Heart right ventricle (tissue), 16 donors: ENCODE data around the gene HYAL1. TPM values are rescaled to one million over a fixed set of nuclear protein-coding genes. Genes with fewer than 3 reads are reported as not detected.
A peak's percentile ranks its signal among the peaks of the same experiment; 100 is the strongest.
"Not testable (repeated sequence)": the region's sequence is repeated elsewhere in the genome, so short reads cannot be mapped to it uniquely, and the experiment has no call there.

ENCODE experiments used
- ATAC-seq, 8 donors: fragments of 200-7000 bp; cut with Tn5 transposase; one replicate each; pipeline ENCODE4 v1.9.1; 2020; ENCODE audit warnings: mild to moderate bottlenecking in 8 of 8, moderate library complexity in 8 of 8, moderate number of reproducible peaks in 1 of 8
- DNase-seq, 2 donors: peaks; one replicate each; pipeline ENCODE4 v3.0.0-alpha.2; 2020
- H3K27ac ChIP-seq, 10 donors: fragments of 200-600 bp; sonication (generic) in 2 of 10; one replicate each; pipeline versions ENCODE4 v1.5.0 to v1.8.0; 2020 to 2022; ENCODE audit warnings: mild to moderate bottlenecking in 3 of 10
- H3K27me3 ChIP-seq, 7 donors: fragments of 200-600 bp; one replicate each; pipeline ENCODE4 v1.8.0; 2021 to 2022; ENCODE audit warnings: mild to moderate bottlenecking in 2 of 7
- H3K36me3 ChIP-seq, 9 donors: fragments of 200-600 bp; sonication (generic) in 1 of 9; one replicate each; pipeline versions ENCODE4 v1.5.0 to v1.8.0; 2020 to 2022; ENCODE audit warnings: mild to moderate bottlenecking in 2 of 9
- H3K4me1 ChIP-seq, 9 donors: fragments of 200-600 bp; sonication (generic) in 1 of 9; one replicate each; pipeline versions ENCODE4 v1.5.0 to v1.8.0; 2020 to 2022; ENCODE audit warnings: mild to moderate bottlenecking in 4 of 9
- H3K4me3 ChIP-seq, 10 donors: fragments of 200-600 bp; sonication (generic) in 2 of 10; one replicate each; pipeline versions ENCODE4 v1.5.0 to v1.8.0; 2020 to 2022; ENCODE audit warnings: mild to moderate bottlenecking in 7 of 10, moderate library complexity in 2 of 10
- H3K9me3 ChIP-seq, 11 donors: fragments of 200-600 bp in 10 of 11; sonication (generic) in 2 of 11; one replicate each; pipeline versions ENCODE4 v1.5.0 to v1.8.0; 2013 to 2022; ENCODE audit warnings: mild to moderate bottlenecking in 2 of 11, control low read depth in 1 of 11, moderate library complexity in 1 of 11
- CTCF ChIP-seq, 9 donors: fragments of 200-600 bp; sonication (generic) in 2 of 9; IDR thresholded peaks; one replicate each; pipeline versions ENCODE4 v1.5.0 to v1.8.0; 2021 to 2022; ENCODE audit warnings: antibody characterized with exemption in 9 of 9, mild to moderate bottlenecking in 5 of 9, moderate library complexity in 1 of 9
- WGBS, 2 donors: extraction: QIAGEN DNeasy Blood & Tissue Kit; methylation state at CpG; one replicate each; pipeline ENCODE4 v1.1.7; 2013; ENCODE audit warnings: inconsistent platforms in 1 of 2; 5-methylcytosine and 5-hydroxymethylcytosine counted together
- intact Hi-C, 10 donors: fragments of 100-400 bp; cut with DNase I; formaldehyde crosslinking; loops; one replicate each; pipeline versions ENCODE4 v1.11.1 to v1.14.2; 2022
- polyA plus RNA-seq, 2 donors: library from polyadenylated mRNA; stranded (reverse); fragments of 200-250 nt; gene quantifications; one replicate each; pipeline ENCODE4 v1.2.3, GENCODE V29; 2013
- total RNA-seq, 10 donors: library from RNA; stranded (reverse); fragmentation: NEBNext Ultra II Directional in 3 of 10; extraction: Animal tissue kit (Norgen Biotek cat#: 25700) in 3 of 10; gene quantifications; one replicate each; pipeline versions ENCODE4 v1.2.1 to v1.2.4, GENCODE V29; 2021 to 2023
- donor health status: Arrhythmogenic right ventricular cardiomyopathy.
- donor health status: ischemic (EF 13 %, LVEDD 7.1; RV severe dilation, severe dysfunction).
- donor health status: healthy with polysubstance abuse.
- donor health status: DM: no; HTN: yes; CAD: no.
- donor health status: DM: no; HTN: no; CAD: no.
- donor health status: ischemic (EF 25% LVEDD 6.9; RV normal size, moderate dysfunction).
- donor health status: ischemic (EF 25% LVEDD 5.7; RV mildly dilated, moderate dysfunction).
- donor health status: healthy.
- donor health status: DM: yes; HTN: yes; CAD: no.
- donor health status: Ischemic cardiomyopathy.
- donor health status: ischemic (EF 35%, LVEDD 5.7; RV mildly dilated, moderate dysfunction).
- donor health status: nonischemic (EF 11% LVEDD 7.7; RV severe dilation, severe dysfunction).
- donor health status: DM: yes; HTN: yes; CAD: no.
- donor health status: PGD.
- donor health status: ischemic (EF 29% LVEDD 5.4; RV normal size, mild dysfunction).
- donor health status: nonischemic (EF 23%, LVEDD 6.1; RV moderate dilation, normal function).

Gene HYAL1
- total and polyA plus RNA-seq, 12 donors, result 41.0 to 120 (median 66.7) TPM

DNA sequence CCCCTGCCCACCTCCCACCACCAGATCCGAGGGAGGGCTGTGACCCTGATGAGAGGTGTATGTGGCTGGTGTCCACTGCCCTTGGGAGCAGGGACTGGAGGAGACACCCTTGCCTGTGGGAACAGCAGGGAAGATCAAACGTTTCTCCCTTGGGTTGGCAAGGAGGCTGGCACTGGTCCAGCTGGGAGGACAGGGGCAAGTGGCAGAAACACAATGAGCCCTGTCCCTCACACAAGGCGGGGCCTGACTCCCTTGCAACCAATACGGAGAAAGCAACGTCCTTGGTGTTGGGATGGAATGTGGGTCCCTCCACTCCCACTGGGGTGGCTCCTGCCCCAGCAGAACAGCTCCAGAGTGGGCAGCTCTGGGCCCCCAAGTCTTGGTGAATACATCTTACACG is 13.9 kb upstream of the HYAL1 start:
- Histone ChIP-seq H3K4me3 (peak overlapping the region in 2 of 10 donors; percentile 5 to 74), H3K4me1 (peaks cover 17 to 59% (median 49%) of the 10 kb centered on the region in 9 donors), H3K9me3 (no peaks in the 10 kb centered on the region), H3K36me3 (peaks cover 0 to 58% (median 33%) of the 10 kb centered on the region in 9 donors), H3K27ac (peak overlapping the region in 7 of 10 donors; percentile 28 to 99 (median 52)), H3K27me3 (no peaks in the 10 kb centered on the region)
- no peak for ATAC-seq
- DNase-seq, result no peak
- intact Hi-C loops, result no loop called here
- TF ChIP-seq CTCF (IDR thresholded peaks at IDR 0.05), result no peak
- 56 to 58% methylated on average over 6 of the region's 6 CpGs for WGBS, 2 donors

DNA sequence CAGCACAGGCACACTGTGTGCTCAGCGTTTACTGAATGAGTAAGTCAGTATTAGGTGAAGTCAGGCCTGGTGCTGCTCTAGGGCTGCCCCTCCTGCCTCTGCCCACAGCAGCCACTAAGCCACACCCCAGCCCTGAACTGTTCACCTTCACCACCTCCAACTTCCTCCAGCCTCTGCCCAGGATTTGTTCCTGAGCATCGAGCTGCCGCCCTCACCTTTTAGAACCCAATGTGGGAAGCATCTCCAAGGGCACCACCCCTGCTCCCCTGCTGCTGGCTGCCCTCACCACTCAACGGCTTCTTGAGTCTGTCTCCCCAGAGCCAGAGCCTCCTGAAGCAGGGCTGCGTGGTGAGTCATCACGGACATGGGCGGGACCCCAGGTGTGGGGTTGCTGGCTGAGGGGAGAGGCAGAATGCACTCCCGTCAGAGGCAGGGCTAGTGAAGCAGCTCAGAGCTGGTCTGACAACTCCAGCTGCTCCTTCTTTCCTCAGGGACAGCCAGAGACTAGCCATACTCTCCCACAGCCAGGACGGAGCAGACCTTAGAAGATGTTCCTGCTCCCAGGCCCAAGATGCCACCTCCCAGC is 13.4 kb upstream of the HYAL1 start:
- Histone ChIP-seq H3K9me3 (no peaks in the 10 kb centered on the region), H3K4me1 (peaks cover 13 to 53% (median 43%) of the 10 kb centered on the region in 9 donors), H3K36me3 (peaks cover 0 to 58% (median 33%) of the 10 kb centered on the region in 9 donors), H3K27ac (peak overlapping the region in 7 of 10 donors; percentile 27 to 99 (median 45)), H3K27me3 (no peaks in the 10 kb centered on the region), H3K4me3 (peak overlapping the region in 1 of 10 donors; percentile 5)
- TF ChIP-seq CTCF (IDR thresholded peaks at IDR 0.05), result no peak
- no peak for DNase-seq
- WGBS, 2 donors, result 70 to 72% methylated on average over 9 of the region's 9 CpGs
- intact Hi-C loops, result no loop called here
- ATAC-seq, result no peak

DNA sequence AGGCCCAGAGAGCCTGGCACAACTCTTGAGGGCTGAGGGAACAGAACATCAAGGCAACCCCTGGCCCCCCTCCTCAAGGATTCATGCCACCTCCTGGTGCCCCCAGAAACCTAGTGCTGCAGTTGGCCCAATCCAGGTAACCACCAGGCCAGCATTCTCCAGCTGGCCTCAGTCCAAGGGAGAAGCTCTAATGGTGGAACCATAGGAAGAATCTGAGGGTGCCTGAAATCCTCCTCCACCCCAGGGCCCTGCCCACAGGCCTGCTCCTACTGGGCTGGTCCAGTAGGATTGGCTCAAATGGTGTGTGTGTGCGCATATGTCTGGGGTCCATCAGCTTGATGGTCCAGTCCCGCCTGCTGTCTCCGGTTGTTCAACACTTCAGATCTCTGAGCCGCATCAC is 11.4 kb upstream of the HYAL1 start:
- Histone ChIP-seq H3K27me3 (no peaks in the 10 kb centered on the region), H3K4me1 (peaks cover 8 to 44% (median 31%) of the 10 kb centered on the region in 9 donors), H3K9me3 (no peaks in the 10 kb centered on the region), H3K36me3 (peaks cover 0 to 54% (median 33%) of the 10 kb centered on the region in 9 donors), H3K4me3 (no peak overlapping the region), H3K27ac (peak overlapping the region in 2 of 10 donors; percentile 4 to 44)
- no peak for DNase-seq
- no peak for TF ChIP-seq CTCF (IDR thresholded peaks at IDR 0.05)
- intact Hi-C loops, result no loop called here
- ATAC-seq, result peak in 5 of 8 donors; percentile 3 to 25 (median 17)
- WGBS, 2 donors, result 96 to 99% methylated on average over 4 of the region's 4 CpGs

GRCh38 chr3:50314342-50314741 is 11.0 kb upstream of the HYAL1 start:
- intact Hi-C loops, result no loop called here
- Histone ChIP-seq H3K9me3 (no peaks in the 10 kb centered on the region), H3K27ac (peak overlapping the region in 2 of 10 donors; percentile 4 to 44), H3K36me3 (peaks cover 0 to 54% (median 33%) of the 10 kb centered on the region in 9 donors), H3K4me1 (peaks cover 8 to 39% (median 27%) of the 10 kb centered on the region in 9 donors), H3K4me3 (no peak overlapping the region), H3K27me3 (no peaks in the 10 kb centered on the region)
- TF ChIP-seq CTCF (IDR thresholded peaks at IDR 0.05), result no peak
- WGBS, 2 donors, result 58 to 83% methylated on average over 3 of the region's 3 CpGs
- peak in 2 of 8 donors; percentile 4 to 14 for ATAC-seq
- DNase-seq, result no peak

DNA sequence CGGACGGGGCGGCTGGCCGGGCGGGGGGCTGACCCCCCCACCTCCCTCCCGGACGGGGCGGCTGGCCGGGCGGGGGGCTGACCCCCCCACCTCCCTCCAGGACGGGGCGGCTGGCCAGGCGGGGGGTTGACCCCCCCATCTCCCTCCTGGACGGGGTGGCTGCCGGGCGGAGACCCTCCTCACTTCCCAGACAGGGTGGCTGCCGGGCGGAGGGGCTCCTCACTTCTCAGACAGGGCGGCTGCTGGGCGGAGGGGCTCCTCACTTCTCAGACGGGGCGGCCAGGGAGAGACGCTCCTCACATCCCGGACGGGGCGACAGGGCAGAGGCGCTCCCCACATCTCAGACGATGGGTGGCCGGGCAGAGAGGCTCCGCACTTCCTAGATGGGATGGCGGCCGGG is 8.7 kb upstream of the HYAL1 start:
- H3K4me1 ChIP-seq, result peaks cover 0 to 16% (median 6%) of the 10 kb centered on the region in 9 donors
- H3K4me3 ChIP-seq, intact Hi-C loops, H3K9me3 ChIP-seq, DNase-seq, ATAC-seq, H3K27me3 ChIP-seq, H3K27ac ChIP-seq: not testable (repeated sequence)
- peaks cover 0 to 40% (median 10%) of the 10 kb centered on the region in 9 donors for H3K36me3 ChIP-seq
- WGBS, 2 donors, result 89 to 91% methylated on average over 29 to 32 of the region's 32 CpGs
